Limb (tissue), 2 donors: Measurements from ENCODE around the gene GRPEL2.
"Not testable (repeated sequence)": the region's sequence is repeated elsewhere in the genome, so short reads cannot be mapped to it uniquely, and the experiment has no call there.

Source experiments
- DNase-seq, 2 donors: peaks; one replicate each; pipeline ENCODE4 v3.0.0-alpha.2; 2016; ENCODE audit errors: extremely low spot score in 2 of 2

GRPEL2 gene

DNA sequence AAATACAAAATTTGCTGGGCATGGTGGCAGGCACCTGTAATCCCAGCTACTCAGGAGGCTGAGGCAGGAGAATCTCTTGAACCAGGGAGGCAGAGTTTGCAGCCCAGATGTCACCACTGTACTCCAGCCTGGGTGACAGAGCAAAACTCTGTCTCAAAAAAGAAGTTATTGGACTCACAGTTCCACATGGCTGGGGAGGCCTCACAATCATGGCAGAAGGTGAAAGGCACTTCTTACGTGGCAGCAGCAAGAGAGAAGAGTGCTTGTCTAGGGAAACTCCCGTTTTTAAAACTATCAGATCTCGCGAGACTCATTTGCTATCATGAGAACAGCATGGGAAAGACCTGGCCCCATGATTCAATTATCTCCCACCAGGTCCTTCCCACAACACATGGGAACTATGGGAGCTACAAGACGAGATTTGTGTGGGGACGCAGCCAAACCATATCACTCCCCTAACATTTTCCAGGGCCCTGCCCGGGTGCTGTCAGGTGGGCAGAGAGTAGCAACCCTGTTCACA is 53.5 kb downstream of the GRPEL2 start:
- DNase-seq: not testable (repeated sequence)

DNA sequence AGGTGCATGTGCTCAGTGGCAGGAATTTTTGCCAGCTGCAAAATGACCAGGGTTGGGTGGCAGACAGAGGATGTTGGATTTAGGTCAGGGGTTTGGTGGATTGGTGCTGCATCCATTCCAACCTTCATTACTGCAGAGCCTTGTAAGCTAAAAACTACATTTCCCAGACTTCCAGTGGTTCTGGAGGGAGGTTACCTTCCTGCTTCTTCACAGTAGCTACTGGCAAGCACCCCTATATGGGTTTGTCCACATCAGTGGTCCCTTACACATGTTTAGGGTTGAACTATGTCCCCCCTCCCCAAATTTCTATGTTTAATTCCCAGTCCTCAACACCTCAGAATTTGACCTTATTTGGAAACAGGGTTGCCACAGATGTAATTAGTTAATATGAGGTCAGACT is 54.5 kb downstream of the GRPEL2 start:
- DNase-seq: no peak

DNA sequence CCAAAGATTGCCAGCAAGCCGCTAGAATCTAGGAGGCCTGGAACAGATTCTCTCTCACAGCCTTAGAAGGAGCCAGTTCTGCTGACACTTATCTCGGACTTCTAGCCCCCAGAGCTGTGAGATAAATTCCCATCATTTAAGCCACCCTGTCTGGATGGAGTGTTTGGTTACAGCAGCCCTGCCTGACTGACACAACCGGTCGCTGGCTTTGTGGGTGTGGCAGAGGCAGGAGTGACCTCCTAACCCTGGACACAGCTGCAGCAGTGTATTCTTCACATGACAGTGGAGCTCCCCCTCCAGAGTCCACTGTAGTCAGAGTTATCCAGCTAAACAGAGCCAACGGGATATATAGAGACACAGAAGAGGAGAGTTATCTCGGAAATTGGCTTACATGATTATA is 55.0 kb downstream of the GRPEL2 start:
- DNase-seq: no peak

DNA sequence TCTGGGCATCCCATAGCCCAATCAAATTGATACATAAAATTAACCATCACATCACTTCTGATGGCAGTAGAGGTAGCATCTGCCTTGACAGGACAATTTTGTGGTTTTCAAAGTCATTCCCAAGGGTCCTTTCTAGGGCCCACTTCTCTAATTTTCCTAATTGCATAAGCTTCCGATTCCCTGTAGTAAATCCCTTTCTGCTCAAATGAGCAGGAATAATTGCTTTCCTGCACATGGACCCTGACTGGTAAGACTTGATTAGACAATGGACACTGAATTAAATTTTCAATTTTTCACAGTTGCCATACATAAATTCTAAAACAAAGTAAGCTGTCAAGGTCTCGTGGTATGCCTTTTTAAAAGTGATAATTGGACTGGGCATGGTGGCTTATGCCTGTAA is 55.8 kb downstream of the GRPEL2 start:
- no peak for DNase-seq

DNA sequence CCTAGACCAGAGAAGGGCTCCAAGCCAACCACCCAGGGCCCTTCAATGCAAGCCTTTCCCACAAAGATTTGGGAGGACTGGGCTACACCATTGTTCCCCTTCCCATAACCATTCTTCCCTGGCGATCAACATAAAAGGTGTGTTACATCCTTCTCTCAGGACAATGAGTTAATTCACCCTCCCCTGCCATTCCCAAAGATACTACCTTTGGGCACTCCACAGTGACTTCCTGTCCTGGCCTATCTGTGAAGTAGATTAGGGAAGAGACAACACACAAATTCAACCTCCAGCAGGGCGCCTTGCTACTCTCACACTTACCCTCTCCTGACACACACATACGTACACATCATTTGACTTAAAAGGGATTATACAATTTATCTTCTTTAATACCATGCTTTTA is 57.0 kb downstream of the GRPEL2 start:
- DNase-seq: no peak
